GM19397 (cell line): ENCODE results near the gene CBR4.
"Not testable (repeated sequence)": the region's sequence is repeated elsewhere in the genome, so short reads cannot be mapped to it uniquely, and the experiment has no call there.

ENCODE experiments used
- ATAC-seq: cut with Tn5 transposase; IDR thresholded peaks from one replicate; pipeline ENCODE4 v1.9.1; 2021; ENCODE audit warnings: mild to moderate bottlenecking, moderate library complexity; ENCODE audit not compliant: unreplicated experiment

Gene CBR4

GRCh38 chr4:168995537-168996295 lies 14.3 kb downstream of the CBR4 start:
- no peak for ATAC-seq

DNA sequence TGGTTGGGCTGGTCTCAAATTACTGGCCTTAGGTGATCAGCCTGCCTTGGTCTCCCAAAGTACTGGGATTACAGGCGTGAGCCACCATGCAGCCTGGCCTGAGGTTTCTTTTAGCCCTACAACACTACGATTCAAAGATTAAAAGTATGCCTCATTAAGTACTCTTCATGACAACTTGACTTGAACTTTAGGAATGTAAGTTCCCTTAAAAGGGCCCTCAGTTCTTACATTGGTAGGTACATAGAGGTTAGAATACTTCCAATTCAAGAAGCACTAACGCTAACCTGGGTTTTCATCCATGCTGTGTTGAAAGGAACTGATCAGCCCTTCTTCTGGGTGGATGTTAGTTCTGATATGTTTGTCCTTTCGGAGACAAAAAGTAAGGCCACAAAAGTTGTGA lies 15.1 kb downstream of the CBR4 start:
- no peak for ATAC-seq

GRCh38 chr4:168993714-168994510 lies 16.1 kb downstream of the CBR4 start:
- no peak for ATAC-seq

GRCh38 chr4:168992952-168993482 lies 17.0 kb downstream of the CBR4 start:
- ATAC-seq: not testable (repeated sequence)

GRCh38 chr4:168981942-168982341 lies 28.1 kb downstream of the CBR4 start:
- no peak for ATAC-seq

DNA sequence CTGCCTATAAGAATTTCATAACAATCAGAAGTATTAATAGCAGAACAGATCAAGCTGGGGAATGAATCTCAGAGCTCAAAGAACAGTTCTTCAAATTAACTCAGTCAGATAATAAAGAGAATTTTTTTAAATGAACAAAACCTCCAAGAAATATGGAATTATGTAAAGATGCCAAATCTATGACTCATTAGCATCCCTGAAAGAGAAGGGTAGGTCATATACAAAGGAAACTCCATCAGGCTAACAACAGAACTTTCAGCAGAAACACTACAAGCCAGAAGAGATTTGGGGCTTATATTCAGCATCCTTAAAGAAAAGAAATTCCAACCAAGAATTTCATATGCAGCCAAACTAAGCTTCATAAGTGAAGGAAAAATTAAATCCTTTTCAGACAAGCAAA lies 28.6 kb downstream of the CBR4 start:
- no peak for ATAC-seq

GRCh38 chr4:168979338-168979737 lies 30.7 kb downstream of the CBR4 start:
- ATAC-seq: no peak

GRCh38 chr4:168978001-168978700 lies 31.9 kb downstream of the CBR4 start:
- ATAC-seq: no peak

GRCh38 chr4:168972596-168972995 lies 37.5 kb downstream of the CBR4 start:
- no peak for ATAC-seq

GRCh38 chr4:168960716-168961115 lies 49.3 kb downstream of the CBR4 start:
- ATAC-seq: no peak

DNA sequence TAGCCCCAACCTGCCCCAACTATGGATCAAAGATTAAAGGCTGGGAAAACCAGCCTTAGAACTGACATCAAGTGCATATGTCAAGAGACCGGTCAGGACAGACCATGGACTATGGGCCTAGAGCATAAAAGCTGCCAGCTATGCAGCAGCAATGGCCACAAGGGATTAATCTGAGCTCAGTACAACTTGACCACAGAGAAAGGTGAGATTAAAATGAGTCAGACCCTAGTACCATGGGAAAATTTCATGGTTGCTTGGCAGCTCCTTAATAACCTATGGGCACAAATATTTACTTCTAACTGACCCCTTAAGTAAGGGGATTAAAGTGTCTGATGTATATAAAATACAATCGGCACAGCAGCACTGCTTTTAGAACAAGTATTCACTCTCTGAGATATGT lies 54.4 kb downstream of the CBR4 start:
- no peak for ATAC-seq

GRCh38 chr4:168952821-168953246 lies 57.2 kb downstream of the CBR4 start:
- ATAC-seq: not testable (repeated sequence)

DNA sequence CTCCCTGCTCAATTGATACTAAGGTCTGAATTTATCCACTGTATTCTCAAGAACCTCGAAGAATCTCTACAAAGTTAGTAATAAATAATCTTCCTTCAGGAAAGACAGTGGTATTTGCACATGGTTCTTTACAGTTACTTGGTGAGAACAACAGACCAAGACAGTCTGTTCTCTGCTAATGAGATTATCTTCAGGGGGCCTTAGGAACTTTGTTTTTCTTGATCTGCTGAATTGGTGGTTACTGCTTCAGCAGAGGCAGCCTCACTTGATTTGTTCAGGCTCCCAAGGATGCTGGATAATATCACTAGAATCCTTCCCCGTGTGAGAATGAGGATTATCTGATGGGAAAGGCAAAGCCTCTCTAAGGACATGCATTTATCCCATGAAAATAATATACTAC lies 64.8 kb downstream of the CBR4 start:
- ATAC-seq: no peak

DNA sequence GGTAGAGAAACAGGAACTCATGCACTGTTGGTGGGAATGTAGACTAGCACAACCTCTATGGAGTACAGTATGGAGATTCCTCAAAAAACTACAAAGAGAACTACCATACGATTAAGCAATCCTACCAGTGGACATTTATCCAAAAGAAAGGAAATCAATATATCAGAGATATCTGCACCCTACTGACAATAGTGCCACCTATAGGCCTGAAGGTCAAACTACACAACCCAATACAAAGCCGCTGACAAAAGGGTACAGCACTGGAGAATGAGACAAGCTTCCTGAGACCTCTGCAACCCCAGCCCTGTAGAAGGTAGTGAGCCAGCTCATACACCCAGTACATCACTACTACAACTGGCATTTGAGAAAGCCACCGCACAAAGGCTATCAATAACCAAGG lies 67.1 kb downstream of the CBR4 start:
- ATAC-seq: no peak
